Measurements from ENCODE around the gene ZNF629. TPM values are rescaled to one million over a fixed set of nuclear protein-coding genes. Genes with fewer than 3 reads are reported as not detected.

Gene ZNF629
- total and polyA plus RNA-seq, 2 of the 4 experiments (the other 2 are of a cell fraction), result 7.3 to 9.1 TPM

- H2AK9ac ChIP-seq (replicated peaks; ENCODE audit: low read depth, low read length, poor library complexity), result no peak overlapping the region
- H3K23ac ChIP-seq (ENCODE audit: low read depth, low read length), result no peak overlapping the region
- H2AFZ ChIP-seq (replicated peaks; ENCODE audit: low read length, poor library complexity), result no peak overlapping the region
- no peak overlapping the region for H3K56ac ChIP-seq (ENCODE audit: extremely low read depth, insufficient read depth, low read length)
- DNase-seq (no peak), ATAC-seq (ENCODE audit: low read depth) (no peak)
- CTCF ChIA-PET, result no interaction called here
- H3K36me3 ChIP-seq (ENCODE audit: control insufficient read depth, insufficient read depth, low read length), result no peaks in the 10 kb centered on the region
- H3K14ac ChIP-seq (replicated peaks; ENCODE audit: low read depth, low read length), result no peak overlapping the region
- in situ Hi-C loops (cut with MboI; ENCODE audit: low sequenced_read_pairs) (no loop called here), intact Hi-C loops (cut with micrococcal nuclease) (no loop called here), dilution Hi-C loops (cut with HindIII; ENCODE audit: low sequenced_read_pairs, unreplicated experiment) (no loop called here)
- no peak overlapping the region for H3K4me3 ChIP-seq (ENCODE audit: insufficient read depth, low read depth, low read length)
- H4K20me1 ChIP-seq (ENCODE audit: insufficient read depth, low read length), result no peaks in the 10 kb centered on the region
- H3K4me2 ChIP-seq (ENCODE audit: low read depth, low read length), result no peak overlapping the region
- no peaks in the 10 kb centered on the region for H3K9me1 ChIP-seq (ENCODE audit: insufficient read depth, low read length)
- H4K91ac ChIP-seq (ENCODE audit: insufficient read depth, low read depth, low read length), result no peak overlapping the region
- WGBS, 2 experiments (ENCODE audit: extremely low coverage in 2 of 2, insufficient read length in 1 of 2), result 69% methylated on average over 19 of the region's 34 CpGs; no CpG with 5 or more reads in 1 of the 2 experiments
- H2BK5ac ChIP-seq (ENCODE audit: low read depth, low read length, poor library complexity, severe bottlenecking), result no peak overlapping the region
- BruUV-seq (replicated peaks), result no TSS peak
- no peak overlapping the region for H3K18ac ChIP-seq (ENCODE audit: low read depth, low read length)
- no peaks in the 10 kb centered on the region for H3K4me1 ChIP-seq (ENCODE audit: control insufficient read depth, insufficient read depth, low read length)
- H3K9me3 ChIP-seq (ENCODE audit: control insufficient read depth, insufficient read depth, low read length), result no peaks in the 10 kb centered on the region; the same call in 1 of the 2 replicates
- no peak overlapping the region for H4K5ac ChIP-seq (ENCODE audit: low read depth, low read length)
- TF ChIP-seq RCOR1 (IDR thresholded peaks at IDR 0.05; ENCODE audit: insufficient replicate concordance, low read length) (no peak), USF2 (IDR thresholded peaks at IDR 0.05; ENCODE audit: low read depth, low read length) (no peak), CEBPB (IDR thresholded peaks at IDR 0.05; ENCODE audit: low read depth, low read length) (no peak), RFX5 (IDR thresholded peaks at IDR 0.05; ENCODE audit: low read depth, low read length) (no peak), ELK1 (IDR thresholded peaks at IDR 0.05; ENCODE audit: borderline replicate concordance, low read depth, low read length) (no peak), FOS (IDR thresholded peaks at IDR 0.05; ENCODE audit: low read depth, low read length) (no peak), CTCF (conservative IDR thresholded peaks at IDR 0.05; ENCODE audit: low read depth, low read length) (no peak), POLR2A (IDR thresholded peaks at IDR 0.05; ENCODE audit: low read depth, low read length) (no peak), MAFK (IDR thresholded peaks at IDR 0.05; ENCODE audit: low read depth, low read length) (no peak), MXI1 (IDR thresholded peaks at IDR 0.05; ENCODE audit: borderline replicate concordance, low read depth, low read length) (no peak), NFE2L2 (IDR thresholded peaks at IDR 0.05; ENCODE audit: low read depth, low read length) (no peak), BHLHE40 (IDR thresholded peaks at IDR 0.05; ENCODE audit: low read depth, low read length) (no peak), RAD21 (IDR thresholded peaks at IDR 0.05; ENCODE audit: low read length) (no peak), SMC3 (IDR thresholded peaks at IDR 0.05; ENCODE audit: low read depth, low read length) (no peak), MAZ (IDR thresholded peaks at IDR 0.05; ENCODE audit: borderline replicate concordance, low read depth, low read length) (no peak)
- H4K8ac ChIP-seq (ENCODE audit: low read depth in 2 of 2, low read length in 2 of 2), result no peak overlapping the region
- peaks cover 2% of the 10 kb centered on the region; the same call in 1 of the 2 replicates for H3K27me3 ChIP-seq (ENCODE audit: control insufficient read depth, insufficient read depth, low read length)
- POLR2A ChIA-PET (ENCODE audit: unreplicated experiment), result no interaction called here
- no peaks in the 10 kb centered on the region for H3K79me1 ChIP-seq (ENCODE audit: low read depth in 1 of 2, low read length in 2 of 2)
- no peak overlapping the region for H3K27ac ChIP-seq (ENCODE audit: insufficient read depth, low read length)
- H2BK15ac ChIP-seq (ENCODE audit: low read depth, low read length), result no peak overlapping the region
- no peak overlapping the region for H3K4ac ChIP-seq (ENCODE audit: low read depth, low read length)
- H3K9ac ChIP-seq (ENCODE audit: low read depth, low read length), result no peak overlapping the region
- H2AK5ac ChIP-seq (ENCODE audit: low read depth, low read length), result no peak overlapping the region
- no peak overlapping the region for H2BK20ac ChIP-seq (ENCODE audit: low read depth, low read length)
- H2BK120ac ChIP-seq (ENCODE audit: low read depth, low read length), result no peak overlapping the region
Observed at GRCh38 chr16:30820952-30821421, 34.0 kb upstream of the ZNF629 start.

All from IMR-90 (cell line).